A204.1 (cell line): Measurements from ENCODE around the gene SHCBP1L.

Experiments
- FAIRE-seq: peaks from 2 replicates; lab custom pipeline; 2012; peaks lifted over from hg19 to GRCh38; lab: Jason Lieb, UNC

SHCBP1L gene

DNA sequence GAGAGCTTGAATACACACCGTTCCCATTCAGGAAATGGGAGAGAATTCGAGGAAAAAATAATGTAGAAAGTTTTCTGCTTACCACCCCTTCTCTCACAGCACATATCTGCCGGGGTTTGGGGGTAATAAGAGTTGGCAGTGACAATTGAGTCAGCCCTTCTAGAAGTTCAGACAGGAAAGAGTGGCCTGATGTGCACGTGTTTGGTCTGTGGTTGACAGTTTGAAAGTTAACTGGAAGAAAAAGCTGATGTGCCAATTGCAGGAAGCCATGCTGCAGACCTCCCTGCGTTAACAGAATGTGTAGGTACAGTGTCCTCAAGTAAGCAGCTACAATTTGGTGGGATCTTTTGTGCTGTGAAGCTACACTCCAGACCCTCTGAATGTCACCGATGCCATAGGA is 63.0 kb downstream of the SHCBP1L start:
- FAIRE-seq: no peak

- no peak for FAIRE-seq
These were observed 64.0 kb downstream of the SHCBP1L start for GRCh38 chr1:182888736-182889531.

- no peak for FAIRE-seq
These were observed 66.0 kb downstream of the SHCBP1L start for GRCh38 chr1:182886985-182887384.

DNA sequence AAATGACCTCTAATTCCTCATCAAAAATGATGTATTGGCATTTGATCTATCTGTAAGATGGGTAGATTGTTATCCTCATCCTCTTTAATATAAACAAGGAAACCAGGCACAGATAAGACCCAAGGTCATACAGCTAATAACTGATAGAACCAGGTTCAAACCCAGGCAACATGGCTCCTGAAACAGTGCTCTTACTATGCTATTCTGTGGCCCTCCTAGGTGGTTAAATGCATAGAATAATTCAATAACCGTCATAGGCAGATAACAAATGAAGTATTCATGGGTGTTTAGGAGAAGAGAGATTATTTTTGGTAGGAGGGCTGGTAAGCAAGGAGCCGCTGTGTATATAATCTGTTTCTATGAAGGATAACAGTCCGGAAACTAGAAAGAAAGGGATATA is 67.4 kb downstream of the SHCBP1L start:
- no peak for FAIRE-seq

GRCh38 chr1:182884872-182885271 is 68.1 kb downstream of the SHCBP1L start:
- FAIRE-seq: peak; percentile 23

- no peak for FAIRE-seq
These were observed 75.1 kb downstream of the SHCBP1L start for GRCh38 chr1:182877842-182878241.

GRCh38 chr1:182877331-182877730 is 75.6 kb downstream of the SHCBP1L start:
- no peak for FAIRE-seq

DNA sequence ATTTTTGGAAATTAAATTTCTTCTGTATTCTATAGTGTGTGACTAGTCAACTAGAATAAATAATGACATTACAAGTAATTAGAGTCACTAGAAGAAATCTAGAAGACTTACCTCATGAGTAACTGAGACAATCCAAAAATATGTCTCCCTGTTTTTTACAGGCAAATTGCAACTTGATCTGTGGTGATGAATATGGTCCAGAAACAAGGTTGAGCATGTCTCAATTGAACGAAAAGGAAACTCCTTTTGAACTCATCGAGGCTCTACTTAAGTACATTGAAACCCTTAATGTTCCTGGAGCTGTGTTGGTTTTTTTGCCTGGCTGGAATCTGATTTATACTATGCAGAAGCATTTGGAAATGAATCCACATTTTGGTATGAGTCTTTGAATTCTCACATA is 77.1 kb downstream of the SHCBP1L start:
- no peak for FAIRE-seq

DNA sequence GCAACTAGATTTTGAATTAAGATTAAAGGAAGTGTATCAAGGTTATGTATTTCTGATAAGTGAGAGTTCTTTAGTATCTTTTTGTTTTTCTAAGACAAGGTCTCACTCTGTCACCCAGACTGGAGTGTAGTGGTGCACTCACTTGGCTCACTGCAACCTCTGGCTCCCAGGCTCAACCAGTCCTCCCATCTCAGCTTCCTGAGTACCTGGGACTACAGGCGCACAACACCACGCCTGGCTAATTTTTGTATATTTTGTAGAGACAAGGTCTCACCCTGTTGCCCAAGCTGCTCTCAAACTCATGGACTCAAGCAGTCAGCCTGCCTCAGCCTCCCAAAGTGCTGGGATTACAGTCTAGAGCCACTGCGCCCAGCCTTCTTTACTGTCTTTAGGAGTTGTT is 80.1 kb downstream of the SHCBP1L start:
- no peak for FAIRE-seq

DNA sequence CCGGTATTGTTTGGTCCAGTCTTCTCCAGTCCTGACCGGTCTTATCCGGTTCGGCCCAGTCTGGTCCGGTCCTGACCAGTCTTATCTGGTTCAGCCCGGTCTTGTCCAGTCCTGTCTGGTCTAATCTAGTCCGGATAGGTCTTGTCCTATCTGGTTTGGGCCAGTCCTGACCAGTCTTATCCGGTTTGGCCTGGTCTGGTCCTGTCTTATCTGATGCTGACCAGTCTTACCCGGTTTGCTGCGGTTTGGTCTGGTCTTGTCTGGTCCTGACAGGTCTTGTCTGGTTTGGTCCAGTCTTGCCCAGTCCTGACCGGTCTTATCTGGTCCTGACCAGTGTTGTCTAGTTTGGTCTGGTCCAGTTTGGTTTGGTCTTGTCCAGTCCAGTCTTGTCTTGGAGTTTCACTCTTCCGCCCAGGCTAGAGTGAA is 83.7 kb downstream of the SHCBP1L start:
- no peak for FAIRE-seq

GRCh38 chr1:182867861-182868260 is 85.1 kb downstream of the SHCBP1L start:
- no peak for FAIRE-seq

GRCh38 chr1:182863940-182864339 is 89.0 kb downstream of the SHCBP1L start:
- FAIRE-seq: no peak

- no peak for FAIRE-seq
These were observed 90.1 kb downstream of the SHCBP1L start for GRCh38 chr1:182862827-182863226.

GRCh38 chr1:182861994-182862393 is 91.0 kb downstream of the SHCBP1L start:
- FAIRE-seq: no peak

DNA sequence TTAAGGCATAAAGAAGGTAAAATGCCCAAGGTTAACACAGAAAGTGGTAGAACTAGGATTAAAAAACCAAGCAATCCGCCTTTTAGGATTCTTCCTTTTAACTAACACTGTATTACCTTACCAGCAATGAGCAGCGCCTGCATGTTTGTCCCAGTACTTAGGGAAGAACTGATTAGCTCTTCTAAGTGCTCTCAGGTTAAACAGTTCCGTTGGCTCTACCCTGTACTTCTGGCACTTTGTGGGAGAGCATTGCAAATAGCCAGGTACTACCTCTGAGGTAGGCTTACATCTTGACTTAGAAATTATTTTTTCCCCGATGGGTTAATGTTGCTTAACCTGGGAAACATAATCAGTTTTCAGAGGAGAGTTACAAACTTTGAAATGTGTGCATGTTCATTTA is 92.3 kb downstream of the SHCBP1L start:
- no peak for FAIRE-seq

GRCh38 chr1:182857212-182857611 is 95.8 kb downstream of the SHCBP1L start:
- no peak for FAIRE-seq

GRCh38 chr1:182855911-182856310 is 97.1 kb downstream of the SHCBP1L start:
- FAIRE-seq: no peak

- FAIRE-seq: no peak
These were observed 101.1 kb downstream of the SHCBP1L start for GRCh38 chr1:182851825-182852224.

GRCh38 chr1:182850319-182850718 is 102.6 kb downstream of the SHCBP1L start:
- FAIRE-seq: no peak
